Astrocyte of the spinal cord (primary cell): Measurements from ENCODE around the gene OSMR.

Experiments used
- DNase-seq: peaks from one replicate; pipeline ENCODE4 v3.0.0; 2011; ENCODE audit warnings: low read depth, low spot score
- H3K4me3 ChIP-seq: 2 replicates; pipeline ENCODE4 v1.5.1; 2011; ENCODE audit warnings: low read depth, mild to moderate bottlenecking, low read length, moderate library complexity
- in situ Hi-C: cut with HindIII; loops from 2 replicates; pipeline ENCODE4 v1.10.0; 2017; ENCODE audit warnings: low sequenced_read_pairs
- TF ChIP-seq, protein P1 (sequence below): IDR thresholded peaks from 2 replicates; pipeline ENCODE4 v1.5.1; 2012; ENCODE audit warnings: low read depth, mild to moderate bottlenecking, low read length, inconsistent platforms

Gene OSMR

DNA sequence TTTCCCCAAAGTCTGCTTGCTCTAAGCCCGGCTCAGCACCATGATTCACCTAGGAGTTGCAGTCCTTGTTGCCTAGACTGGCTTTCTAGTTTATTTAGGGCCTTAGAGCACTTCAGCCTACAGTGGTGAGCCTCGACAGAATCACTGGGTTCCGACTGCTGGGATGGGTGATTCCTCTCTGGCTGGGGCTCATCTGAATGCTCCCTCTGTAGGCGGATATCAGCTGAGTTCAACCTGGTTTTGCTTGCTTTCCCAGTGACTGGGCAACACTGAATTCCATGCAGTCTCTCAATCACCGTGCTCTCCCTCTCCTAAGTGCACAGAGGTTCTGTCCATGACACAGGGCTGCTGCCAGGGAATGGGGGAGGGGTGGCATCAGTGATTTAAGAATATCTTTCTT, 54.1 kb downstream of the OSMR start:
- TF ChIP-seq, protein P1, sequence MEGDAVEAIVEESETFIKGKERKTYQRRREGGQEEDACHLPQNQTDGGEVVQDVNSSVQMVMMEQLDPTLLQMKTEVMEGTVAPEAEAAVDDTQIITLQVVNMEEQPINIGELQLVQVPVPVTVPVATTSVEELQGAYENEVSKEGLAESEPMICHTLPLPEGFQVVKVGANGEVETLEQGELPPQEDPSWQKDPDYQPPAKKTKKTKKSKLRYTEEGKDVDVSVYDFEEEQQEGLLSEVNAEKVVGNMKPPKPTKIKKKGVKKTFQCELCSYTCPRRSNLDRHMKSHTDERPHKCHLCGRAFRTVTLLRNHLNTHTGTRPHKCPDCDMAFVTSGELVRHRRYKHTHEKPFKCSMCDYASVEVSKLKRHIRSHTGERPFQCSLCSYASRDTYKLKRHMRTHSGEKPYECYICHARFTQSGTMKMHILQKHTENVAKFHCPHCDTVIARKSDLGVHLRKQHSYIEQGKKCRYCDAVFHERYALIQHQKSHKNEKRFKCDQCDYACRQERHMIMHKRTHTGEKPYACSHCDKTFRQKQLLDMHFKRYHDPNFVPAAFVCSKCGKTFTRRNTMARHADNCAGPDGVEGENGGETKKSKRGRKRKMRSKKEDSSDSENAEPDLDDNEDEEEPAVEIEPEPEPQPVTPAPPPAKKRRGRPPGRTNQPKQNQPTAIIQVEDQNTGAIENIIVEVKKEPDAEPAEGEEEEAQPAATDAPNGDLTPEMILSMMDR, result no peak
- H3K4me3 ChIP-seq, result no peak overlapping the region
- no peak for DNase-seq
- in situ Hi-C loops, result no loop called here

DNA sequence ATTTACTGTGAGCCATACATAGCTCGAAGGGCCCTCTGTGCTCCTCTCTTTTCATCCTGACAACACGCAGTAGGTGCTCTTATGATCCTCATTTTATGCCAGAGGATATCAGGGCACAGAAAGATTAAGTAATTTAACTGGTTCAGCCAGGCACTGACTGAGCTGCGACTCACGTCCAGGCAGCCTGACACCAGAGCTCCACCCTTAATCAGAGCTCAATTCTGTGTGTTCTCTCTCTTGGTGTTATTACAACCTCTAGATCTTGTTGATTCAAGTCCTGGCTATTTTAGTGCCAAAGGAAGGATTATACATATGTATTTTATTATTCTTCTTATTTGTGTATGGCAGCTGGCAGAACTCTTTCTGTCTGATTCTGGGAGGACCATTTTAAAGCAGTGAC, 59.7 kb downstream of the OSMR start:
- TF ChIP-seq, protein P1, result no peak
- in situ Hi-C loops, result no loop called here
- no peak overlapping the region for H3K4me3 ChIP-seq
- peak; percentile 12 for DNase-seq

DNA sequence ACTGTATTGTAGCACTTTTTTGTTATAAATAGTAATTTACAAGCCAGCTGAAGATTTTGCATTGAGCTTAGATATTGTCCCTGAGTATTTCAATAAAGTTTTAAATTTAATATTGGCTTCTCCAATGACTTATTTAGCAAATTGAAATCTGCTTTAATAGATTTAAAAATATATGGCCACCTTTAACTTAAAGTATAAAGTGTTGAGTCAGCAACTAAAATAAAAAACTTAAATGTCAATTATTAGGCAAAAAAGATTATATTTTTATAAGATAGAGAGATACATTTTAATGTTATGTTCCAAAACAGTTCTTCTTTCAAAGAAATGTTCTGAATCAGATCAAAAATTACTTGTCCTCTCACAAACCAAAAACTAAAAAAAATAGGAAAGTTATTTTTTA, 60.7 kb downstream of the OSMR start:
- in situ Hi-C loops, result no loop called here
- no peak for DNase-seq
- TF ChIP-seq, protein P1, result no peak
- no peak overlapping the region for H3K4me3 ChIP-seq

DNA sequence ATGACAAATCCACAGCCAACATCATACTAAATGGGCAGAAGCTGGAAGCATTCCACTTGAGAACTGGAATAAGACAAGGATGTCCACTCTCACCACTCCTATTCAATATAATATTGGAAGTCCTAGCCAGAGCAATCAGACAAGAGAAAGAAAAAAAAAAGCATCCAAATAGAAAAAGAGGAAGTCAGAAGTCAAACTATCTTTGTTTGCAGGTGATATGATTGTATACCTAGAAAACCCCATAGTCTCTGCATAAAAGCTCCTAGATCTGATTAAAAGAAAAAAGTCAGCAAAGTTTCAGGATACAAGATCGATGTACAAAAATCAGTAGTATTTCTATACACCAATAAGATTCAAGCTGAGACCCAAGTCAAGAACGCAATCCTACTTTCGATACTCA, 66.1 kb downstream of the OSMR start:
- in situ Hi-C loops, result no loop called here
- no peak overlapping the region for H3K4me3 ChIP-seq
- DNase-seq, result no peak
- TF ChIP-seq, protein P1, result no peak

DNA sequence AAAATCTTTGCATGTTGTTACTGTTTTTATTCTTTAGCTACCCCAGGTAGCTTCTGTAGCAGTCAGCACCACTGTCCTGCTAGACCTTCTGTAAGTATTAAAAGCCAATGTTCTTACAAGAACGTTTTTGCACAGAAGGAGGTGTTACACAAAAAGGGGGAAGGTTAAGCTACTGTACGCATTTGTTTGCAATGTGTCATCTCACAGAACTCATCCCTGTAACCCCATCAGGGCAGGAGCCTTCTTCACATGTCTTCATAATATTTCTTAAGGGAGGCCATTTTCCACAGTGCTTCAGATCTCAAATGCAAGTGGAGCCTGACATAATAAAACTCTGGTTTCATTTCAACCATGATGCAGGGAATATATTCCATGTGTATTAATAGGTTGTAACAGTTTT, 67.9 kb downstream of the OSMR start:
- TF ChIP-seq, protein P1, result no peak
- in situ Hi-C loops, result no loop called here
- H3K4me3 ChIP-seq, result no peak overlapping the region
- no peak for DNase-seq

DNA sequence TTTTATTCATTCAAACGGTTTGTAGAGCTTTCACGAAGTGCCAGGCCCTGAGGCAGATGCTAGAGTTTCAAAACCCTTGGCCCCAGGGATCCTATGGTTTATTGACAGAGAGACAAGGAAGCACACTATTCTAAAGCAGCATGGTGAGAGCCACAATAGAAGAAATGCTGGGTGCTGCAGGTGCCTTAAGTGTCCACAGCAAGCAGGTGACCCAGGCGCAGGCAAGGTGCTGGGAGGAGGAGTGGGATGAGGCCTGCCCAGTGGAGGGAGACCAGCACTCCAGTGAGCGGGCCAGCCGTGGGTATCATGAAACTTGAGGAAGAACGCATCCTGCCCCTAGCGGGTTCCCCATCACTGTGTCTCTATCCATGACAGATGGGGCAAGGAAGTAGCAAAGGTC, 71.0 kb downstream of the OSMR start:
- H3K4me3 ChIP-seq, result no peak overlapping the region
- TF ChIP-seq, protein P1, result no peak
- DNase-seq, result no peak
- in situ Hi-C loops, result no loop called here

DNA sequence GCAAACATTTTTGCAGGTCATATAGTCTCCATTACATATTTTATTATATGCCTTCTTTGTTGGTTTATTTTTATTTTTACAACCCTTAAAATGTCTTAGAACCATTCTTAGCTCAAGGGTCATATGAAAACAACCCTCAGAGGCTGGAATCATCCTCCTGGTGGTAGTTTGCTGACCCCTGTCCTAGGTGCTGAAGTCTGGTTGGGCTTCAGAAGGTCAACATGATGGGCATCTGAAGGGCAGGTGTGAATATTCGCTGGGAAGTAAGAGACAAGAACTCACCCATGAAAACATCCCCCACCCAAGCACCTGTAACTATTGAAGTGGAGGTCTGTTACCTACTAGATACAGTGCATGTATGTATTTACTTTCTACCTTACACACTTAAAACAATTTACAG, 75.4 kb downstream of the OSMR start:
- TF ChIP-seq, protein P1, result no peak
- DNase-seq, result no peak
- in situ Hi-C loops, result no loop called here
- H3K4me3 ChIP-seq, result no peak overlapping the region
